22Rv1 (cell line): Measurements from ENCODE around the gene UBR4.

Source experiments
- H3K27ac ChIP-seq: fragments of 450-650 bp; 2 replicates; pipeline ENCODE4 v1.5.1; 2017
- ZFX ChIP-seq: fragments of 450-650 bp; IDR thresholded peaks from 2 replicates; pipeline ENCODE4 v1.6.1; 2017; ENCODE audit warnings: antibody characterized with exemption, borderline replicate concordance
- TF ChIP-seq, protein P1 (sequence below): fragments of 450-650 bp; IDR thresholded peaks from 2 replicates; pipeline ENCODE4 v1.5.1; 2017; ENCODE audit warnings: mild to moderate bottlenecking

UBR4 gene

DNA sequence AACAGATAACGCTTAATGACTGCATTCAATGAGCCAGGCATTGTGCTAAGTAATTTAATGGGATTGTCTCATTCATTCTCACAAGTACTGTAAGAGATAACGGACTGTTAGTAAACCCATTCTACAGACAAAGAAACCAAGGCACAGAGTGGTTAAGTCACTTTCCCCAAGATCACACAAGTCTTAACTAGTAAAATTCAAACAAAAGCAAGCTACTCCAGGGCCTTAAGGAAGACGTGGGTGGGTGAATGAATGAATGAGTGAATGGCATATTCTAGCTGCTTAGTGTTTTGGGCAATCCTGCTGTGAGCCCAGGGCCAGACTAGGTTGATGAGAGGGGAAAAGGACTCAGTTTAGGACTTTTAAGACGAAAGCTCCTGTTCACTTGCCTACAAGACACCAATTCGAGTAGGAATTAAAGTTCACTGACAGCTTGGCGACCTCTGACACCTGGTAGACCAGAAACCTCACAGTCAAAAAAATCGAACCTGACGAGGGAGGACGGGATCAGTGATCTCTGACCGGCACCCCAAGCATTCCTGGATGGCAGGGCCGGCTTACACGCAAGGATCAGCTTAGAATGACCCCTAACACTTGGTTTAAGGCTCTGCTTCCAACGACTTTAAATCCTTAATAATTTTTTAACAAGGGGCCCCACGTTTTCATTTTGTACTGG lies 40.7 kb upstream of the UBR4 start:
- no peak for TF ChIP-seq ZFX
- TF ChIP-seq, protein P1, sequence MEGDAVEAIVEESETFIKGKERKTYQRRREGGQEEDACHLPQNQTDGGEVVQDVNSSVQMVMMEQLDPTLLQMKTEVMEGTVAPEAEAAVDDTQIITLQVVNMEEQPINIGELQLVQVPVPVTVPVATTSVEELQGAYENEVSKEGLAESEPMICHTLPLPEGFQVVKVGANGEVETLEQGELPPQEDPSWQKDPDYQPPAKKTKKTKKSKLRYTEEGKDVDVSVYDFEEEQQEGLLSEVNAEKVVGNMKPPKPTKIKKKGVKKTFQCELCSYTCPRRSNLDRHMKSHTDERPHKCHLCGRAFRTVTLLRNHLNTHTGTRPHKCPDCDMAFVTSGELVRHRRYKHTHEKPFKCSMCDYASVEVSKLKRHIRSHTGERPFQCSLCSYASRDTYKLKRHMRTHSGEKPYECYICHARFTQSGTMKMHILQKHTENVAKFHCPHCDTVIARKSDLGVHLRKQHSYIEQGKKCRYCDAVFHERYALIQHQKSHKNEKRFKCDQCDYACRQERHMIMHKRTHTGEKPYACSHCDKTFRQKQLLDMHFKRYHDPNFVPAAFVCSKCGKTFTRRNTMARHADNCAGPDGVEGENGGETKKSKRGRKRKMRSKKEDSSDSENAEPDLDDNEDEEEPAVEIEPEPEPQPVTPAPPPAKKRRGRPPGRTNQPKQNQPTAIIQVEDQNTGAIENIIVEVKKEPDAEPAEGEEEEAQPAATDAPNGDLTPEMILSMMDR: no peak
- peak overlapping the region; percentile 93 for H3K27ac ChIP-seq

DNA sequence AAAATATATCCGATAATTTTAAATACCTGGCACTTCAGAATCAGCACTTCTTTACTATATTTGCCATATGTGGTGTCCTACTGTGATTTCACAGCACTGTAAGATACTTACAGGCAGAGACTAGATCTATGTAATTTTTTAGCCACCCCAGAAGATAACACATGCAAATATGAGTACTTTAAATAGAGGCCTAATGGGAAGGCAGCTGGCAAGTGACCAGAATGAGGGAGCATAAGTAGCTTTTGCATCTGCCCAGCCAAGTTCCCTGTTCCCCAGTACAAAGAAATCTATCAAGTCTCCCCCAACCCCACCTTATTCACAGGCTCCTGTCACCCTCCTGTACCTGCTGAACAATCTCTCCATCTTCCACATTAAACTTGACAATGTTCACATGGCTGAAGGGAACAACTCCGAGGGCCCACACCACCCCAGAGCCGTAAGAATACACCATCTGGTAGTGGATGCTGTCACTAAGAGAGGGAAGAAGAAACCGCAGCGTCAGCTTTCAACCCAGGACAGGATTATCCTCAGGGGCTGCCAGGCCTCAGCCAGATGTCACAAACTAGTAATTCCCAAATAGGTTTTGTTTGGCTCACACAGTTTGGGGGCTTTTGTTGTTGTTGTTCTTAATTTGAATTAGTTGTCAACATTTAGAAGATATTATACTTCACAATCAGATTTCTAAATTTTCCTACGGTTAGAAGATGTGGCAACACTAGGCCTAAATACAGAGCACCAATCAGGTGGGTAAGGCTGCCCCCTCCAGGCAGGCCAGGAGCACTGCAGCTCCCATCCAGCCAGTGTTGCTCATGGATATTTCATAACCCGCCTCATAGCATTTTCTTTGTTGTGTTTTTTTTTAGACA lies 30.8 kb upstream of the UBR4 start:
- TF ChIP-seq, protein P1: peak; percentile 94
- TF ChIP-seq ZFX: no peak
- no peak overlapping the region for H3K27ac ChIP-seq

DNA sequence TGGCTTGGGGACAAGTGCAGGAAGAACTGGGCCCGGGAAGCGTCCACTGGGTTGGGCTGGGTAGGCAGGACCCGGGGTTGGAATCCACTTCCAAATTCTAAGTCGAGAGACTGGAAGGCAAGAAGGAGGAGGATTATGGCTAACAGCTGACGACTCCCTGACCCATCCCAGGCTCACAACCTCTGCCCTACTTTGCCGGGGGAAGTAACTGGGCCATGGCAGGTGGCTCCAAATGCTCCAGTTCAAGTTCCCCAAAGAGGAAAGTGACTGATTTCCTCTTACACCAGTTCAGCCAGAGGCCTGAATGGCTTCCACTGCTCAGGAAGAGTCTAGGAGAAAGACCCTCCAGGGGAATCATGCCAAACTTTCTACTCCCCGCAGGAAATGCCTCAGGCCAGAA lies 29.8 kb upstream of the UBR4 start:
- TF ChIP-seq, protein P1: no peak
- H3K27ac ChIP-seq: no peak overlapping the region

DNA sequence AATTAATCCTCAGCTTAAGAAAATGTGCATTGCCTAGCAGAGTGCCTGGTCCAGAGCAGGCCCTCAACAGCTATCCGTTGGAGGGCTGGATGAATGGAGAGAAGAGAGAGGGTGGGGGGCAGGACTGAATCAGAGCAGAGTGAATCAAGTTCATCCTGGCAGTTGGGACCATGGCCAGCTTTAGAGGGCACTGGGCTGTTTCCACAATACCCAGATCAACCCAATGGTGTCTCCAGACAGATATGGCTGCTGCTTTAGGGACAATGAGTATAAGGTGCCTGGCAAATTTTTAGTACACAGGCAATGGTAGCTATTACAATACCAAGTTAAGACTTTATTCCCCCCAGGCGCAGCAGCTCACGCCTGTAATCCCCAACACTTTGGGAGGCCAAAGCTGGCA lies 24.2 kb upstream of the UBR4 start:
- H3K27ac ChIP-seq: no peak overlapping the region

DNA sequence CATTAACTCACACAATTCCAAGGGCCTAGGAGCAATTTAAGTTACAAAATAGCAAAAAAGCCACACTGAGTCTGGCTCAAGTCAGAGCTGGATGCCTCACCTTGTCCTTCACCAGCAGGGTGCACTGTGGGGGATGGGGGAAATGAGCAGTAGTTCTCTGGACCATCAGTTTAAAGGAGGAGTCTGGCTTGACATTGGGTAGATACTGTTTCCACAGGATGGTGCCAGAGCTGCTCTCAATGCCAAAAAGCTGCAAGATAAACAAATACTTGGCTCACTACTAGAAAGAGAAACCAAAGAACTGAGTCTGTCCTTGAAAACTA lies 22.4 kb upstream of the UBR4 start:
- TF ChIP-seq, protein P1: peak; percentile 23; the same call in 1 of the 2 replicates
- TF ChIP-seq ZFX: no peak
- H3K27ac ChIP-seq: peak overlapping the region; percentile 55

More for the DNA sequence above, 24.2 kb upstream of the UBR4 start:
- TF ChIP-seq, protein P1: no peak
- no peak for TF ChIP-seq ZFX

DNA sequence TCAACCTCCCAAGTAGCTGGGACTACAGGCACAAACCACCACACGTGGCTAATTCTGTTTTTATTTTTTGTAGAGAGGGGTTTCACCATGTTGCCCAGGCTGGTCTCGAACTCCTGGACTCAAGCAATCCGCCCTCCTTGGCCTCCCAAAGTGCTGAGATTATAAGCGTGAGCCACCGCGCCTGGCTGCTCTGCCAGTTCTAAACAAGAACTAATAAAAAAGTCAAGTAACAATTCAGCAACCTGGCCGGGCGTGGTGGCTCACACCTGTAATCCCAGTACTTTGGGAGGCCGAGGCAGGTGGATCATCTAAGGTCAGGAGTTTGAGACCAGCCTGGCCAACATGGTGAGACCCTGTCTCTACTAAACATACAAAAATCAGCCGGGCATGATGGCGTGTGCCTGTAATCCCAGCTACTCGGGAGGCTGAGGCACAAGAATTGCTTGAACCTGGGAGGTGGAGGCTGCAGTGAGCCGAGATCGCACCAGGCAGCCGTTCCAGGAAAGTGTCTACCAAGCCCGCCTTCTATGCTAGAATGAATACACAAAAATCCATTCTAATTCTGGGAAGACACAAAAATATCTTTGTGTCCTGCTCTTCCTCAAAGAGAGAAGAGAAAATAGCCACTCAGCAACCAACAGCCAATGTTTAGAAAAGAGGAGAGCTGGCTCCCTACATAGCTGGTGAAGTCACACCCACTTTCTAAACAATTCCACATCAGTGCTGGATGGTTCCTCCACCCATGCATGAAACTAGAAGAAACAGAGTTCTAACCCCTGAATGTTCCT lies 21.9 kb upstream of the UBR4 start:
- H3K27ac ChIP-seq: peak overlapping the region; percentile 55

DNA sequence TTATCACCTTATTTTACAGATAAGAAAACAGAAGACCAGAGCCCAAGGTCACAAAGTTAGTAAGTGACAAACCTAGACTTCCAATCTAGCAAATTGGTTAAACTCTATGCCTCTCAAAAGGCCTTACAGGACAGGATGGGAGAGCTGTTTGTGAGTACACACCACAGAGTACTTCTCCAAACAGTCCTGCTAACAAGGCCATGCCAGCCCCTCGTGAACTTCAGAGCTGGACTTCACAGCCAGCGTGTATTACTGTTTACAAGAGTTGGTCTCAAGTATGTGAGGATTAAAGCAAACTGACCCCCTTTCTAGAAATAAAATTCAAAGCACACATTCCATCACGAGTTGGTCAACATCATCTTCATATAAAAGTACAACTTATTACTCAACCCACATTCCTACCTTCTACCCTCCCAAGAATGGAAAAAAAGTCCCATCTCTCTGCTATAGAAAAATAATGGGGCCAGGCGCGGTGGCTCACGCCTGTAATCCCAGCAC lies 19.8 kb upstream of the UBR4 start:
- no peak overlapping the region for H3K27ac ChIP-seq
- TF ChIP-seq, protein P1: no peak
- no peak for TF ChIP-seq ZFX
